GM19324 (cell line): ENCODE results near the gene MTERF4.
A peak's percentile ranks its signal among the peaks of the same experiment; 100 is the strongest.
"Not testable (repeated sequence)": the region's sequence is repeated elsewhere in the genome, so short reads cannot be mapped to it uniquely, and the experiment has no call there.

ENCODE experiments used
- ATAC-seq: cut with Tn5 transposase; IDR thresholded peaks from one replicate; pipeline ENCODE4 v1.9.1; 2021; ENCODE audit warnings: mild to moderate bottlenecking, moderate library complexity; ENCODE audit not compliant: unreplicated experiment, low FRiP score

MTERF4 gene

DNA sequence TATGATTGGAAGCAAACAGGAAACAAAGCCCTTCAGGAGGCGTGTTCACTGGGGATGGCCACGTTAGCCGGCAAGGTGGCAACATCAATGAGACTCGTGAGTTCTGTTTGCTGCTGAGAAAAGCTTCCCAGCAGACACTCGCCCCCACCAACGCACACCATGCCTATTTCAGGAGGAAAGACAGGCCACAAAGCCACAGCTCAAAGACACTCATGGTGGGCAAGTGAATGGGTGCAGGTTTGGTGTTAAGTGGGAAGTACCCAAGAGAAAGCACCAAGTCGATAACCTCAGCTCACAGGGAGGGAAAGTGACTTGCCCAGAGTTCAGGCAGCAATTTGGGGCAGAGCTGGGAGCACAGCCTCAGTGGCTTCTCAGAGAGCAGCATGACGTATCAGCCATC, 10.5 kb upstream of the MTERF4 start:
- ATAC-seq, result no peak

DNA sequence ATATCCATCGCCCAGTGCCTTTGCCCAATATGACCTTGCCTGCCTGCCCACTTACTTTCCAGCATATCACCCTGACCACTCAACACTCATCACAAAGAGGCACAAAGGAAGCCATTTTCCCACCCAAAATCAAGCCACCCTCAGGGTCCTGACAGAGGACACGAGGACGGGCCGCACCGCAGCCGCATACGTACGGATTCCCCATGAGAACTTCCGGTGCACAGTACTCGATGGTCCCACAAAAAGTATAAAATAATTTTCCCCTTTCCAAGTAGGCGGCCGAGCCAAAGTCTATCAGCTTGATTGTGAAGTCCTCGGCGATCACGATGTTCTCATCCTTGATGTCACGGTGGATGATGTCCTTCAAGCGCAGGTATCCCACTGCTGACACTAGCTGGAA, 10.0 kb upstream of the MTERF4 start:
- ATAC-seq, result no peak

DNA sequence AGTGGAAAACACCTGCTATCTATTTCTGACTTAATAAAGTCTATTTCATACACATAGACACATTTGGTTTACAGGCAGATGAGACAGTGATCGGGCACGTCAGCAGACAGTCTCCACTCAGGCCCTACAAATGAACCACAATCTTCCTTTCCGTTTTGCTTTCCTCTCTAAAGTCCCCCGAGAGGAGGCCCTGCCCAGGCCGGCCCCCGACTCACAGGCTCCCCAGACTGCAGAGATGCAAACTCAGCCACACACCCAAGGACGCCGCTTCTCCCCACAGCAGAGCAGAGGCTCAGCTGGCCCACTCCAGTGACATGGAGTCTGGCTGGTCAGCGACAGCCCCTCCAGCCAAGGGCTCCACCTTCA, 9.3 kb upstream of the MTERF4 start:
- ATAC-seq, result peak; percentile 44

DNA sequence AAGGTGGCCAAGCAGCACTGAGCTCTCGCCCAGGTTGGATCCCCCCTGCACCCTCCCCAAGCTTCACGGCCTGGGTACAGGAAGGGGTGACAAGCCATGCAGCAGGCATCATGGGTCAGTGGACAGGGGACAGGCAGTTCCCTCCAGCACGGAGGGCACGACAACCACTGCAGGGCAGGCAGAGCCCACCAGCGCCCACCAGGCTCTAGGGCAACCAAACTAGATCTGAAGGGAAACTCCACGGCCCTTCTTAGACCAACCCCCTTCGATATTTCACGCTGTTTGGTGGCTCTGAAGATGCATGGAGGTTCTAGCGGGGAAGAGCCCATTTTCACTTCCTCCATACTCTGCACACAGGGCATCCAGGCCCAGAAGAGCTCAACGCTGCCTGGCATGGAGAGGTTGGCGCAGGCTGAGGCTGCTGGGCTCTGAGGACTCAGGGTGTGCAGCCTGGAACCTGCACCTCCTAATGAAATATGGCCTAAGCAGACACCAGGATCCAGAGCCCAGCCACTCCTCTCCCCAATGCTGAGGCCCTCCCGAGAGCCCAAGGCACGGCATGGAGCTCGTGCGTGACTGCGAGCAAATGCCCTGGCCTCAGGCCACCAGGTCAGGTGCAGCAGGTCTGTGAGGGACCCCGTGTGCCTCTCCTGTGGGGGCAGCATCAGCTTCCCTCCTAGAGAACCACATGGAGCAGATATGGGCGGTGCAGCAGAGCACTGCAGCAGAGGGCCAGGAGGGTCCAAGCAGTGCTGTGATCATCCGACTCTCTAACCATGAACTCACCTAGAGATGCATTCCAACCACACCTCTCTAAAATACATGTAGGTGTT, 8.7 kb upstream of the MTERF4 start:
- ATAC-seq, result peak; percentile 48

DNA sequence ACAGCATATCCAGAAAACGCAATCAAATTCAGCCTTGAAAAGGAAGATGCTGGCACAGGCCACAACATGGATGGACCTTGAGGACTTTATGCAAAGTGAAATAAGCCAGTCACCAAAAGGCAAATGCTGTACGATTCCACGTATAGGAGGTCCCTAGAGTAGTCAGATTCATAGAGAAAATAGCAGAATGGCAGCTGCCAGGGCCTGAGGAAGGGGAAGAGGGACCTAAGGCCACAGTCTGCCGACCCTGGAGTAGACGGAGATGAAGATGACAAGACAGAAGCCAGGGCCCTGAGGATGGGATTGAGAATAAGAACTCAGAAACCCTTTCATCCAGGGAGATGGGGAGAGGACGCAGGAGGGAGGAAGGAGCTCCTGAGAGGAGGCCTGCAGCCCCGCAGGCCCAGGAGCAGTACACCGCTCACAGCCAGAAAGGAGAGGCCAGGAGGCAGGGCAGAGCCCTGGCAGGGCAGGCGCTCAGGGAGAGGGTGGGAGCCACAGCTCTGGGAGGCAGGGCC, 8.1 kb upstream of the MTERF4 start:
- no peak for ATAC-seq

DNA sequence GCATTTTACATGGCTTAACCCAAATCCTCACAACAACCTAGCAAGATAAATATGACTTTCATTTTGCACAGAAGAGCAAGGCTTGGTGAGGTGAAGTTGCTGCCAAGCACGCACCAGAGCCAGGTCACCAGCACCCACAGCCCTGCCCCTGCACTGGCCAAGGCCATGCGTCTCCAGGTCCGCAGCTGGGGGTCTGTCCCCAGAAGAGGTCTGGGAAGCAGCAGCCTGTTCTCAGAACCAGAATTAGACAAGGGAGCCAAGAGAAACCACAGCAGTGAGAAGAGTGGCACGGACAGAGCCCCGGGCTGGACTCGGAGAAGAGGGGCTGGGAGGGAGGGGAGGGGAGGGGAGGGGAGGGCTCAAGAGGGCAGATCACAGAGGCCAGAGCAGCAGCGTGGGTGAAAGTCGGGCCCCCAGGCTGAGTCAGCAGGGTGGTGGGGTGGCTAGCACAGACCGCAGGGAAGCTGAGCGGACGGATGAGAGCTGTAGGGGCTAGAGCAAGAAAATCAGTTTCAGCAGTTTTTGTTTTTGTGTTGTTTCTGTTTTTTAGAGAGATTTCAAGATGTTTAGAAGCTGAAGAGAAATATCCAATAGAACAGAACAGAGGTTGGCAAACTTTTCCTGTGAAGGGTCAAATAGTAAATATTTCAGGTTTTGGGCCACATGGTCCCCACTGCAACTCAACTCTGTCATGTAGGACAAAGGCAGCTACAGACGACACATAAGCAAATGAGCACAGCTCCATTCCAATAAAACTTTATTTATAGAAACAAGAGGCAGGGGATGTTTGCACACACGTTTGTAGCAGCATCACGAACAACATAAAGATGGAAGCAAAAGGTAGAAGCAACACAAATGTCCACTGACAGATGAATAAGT, 7.4 kb upstream of the MTERF4 start:
- ATAC-seq, result no peak

DNA sequence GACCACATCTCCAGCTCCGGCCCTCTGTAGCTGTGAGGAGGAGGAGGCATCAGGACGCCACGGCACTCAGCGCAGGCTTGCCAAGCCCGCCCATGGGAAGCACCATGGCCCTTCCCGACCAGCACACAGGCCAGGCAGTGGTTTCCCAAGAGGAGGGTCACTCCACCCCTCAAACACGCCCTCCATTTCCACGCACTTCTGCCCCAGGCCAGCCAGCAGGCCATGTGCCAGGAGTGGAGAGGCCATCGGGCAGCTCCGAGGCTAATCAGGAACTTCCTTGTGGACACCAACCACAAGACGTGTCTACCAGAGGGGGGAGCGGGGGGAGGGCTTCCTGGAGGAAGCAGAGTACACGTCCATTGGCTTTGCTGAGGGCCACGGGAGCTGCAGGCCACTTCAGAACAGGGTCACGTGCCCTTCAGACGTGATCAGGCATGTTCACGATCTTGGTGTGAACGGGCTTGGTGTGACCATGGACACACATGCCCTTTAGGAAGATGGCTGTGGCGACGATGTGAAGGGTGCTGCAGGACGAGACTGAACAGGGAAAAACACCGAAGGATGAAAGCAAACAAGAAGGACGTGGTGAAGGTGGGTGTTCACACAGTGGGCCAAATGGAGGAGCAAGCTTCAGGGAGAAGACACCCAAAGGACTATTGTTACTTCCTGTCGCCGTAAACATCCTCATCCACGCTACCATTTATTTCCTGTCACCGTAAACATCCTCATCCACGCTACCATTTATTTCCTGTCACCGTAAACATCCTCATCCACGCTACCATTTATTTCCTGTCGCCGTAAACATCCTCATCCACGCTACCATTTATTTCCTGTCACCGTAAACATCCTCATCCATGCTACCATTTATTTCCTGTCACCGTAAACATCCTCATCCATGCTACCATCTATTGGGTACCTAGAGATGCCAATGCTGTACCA, 6.5 kb upstream of the MTERF4 start:
- ATAC-seq, result no peak

DNA sequence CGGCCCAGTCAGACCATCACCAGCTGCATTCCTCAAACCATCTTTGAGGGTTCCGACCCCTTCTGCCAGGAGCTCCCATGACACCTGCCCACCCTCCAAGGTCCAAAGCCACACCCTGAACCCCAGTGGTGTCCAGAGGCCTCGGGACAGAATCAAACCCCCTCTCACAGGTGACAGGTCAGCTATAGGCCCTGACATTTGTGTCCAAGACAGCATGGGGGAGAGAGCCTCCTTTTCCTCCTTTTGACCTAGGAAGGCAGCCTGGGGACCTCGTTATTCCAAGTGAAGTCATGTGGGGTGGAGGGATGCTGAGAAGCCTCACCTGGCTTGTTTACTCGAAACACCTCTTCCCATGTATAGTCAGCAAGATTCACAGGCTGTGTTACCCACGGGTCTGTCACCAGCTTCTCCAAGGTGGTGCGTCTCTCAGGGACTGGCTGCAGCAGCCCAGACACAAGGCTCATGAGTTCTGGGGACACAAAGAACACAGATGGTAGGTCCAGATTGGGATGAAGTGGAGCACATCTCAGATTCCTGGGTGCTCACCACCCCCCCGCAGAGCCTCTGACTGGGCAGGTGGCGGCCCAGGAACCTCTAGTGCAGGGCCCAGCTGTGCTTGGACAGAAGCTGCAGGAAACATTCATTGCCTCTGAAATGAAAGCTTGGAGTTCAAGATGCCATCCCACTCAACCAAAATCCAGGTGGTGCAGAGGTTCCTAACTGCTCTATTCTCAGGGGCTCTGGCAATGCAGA, 5.1 kb upstream of the MTERF4 start:
- no peak for ATAC-seq

DNA sequence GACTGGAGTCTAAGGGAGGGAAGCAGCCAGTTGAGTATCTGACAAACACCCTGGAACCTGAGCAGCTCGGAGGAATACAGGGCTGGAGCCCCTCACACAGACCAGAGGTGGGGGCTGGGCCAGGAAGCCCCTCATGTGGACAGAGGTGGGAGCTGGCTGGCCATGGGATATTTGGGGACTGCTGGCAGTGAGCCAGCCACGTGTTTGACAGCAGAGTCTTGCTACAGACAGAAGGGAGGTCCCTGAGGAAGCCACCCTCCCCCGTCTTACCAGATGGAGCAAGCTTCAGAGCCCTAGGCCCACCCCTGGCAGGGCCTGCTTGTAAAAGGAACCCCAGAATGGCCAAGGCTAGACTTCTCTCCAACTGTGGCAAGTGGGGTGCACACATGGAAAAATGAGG, 3.6 kb upstream of the MTERF4 start:
- no peak for ATAC-seq

DNA sequence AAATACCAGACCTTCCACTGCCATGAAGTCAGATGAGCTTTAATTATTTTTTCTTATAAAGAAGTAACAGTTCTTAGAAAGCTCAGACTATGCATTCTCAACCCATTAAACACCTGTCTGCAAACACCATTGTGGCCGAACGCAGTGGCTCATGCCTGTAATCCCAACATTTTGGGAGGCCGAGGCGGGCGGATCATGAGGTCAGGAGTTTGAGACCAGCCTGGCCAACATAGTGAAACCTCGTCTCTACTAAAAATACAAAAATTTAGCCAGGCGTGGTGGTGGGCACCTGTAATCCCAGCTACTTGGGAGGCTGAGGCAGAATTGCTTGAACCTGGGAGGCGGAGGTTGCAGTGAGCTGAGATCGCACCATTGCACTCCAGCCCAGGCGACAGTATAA, 2.5 kb upstream of the MTERF4 start:
- ATAC-seq, result not testable (repeated sequence)

DNA sequence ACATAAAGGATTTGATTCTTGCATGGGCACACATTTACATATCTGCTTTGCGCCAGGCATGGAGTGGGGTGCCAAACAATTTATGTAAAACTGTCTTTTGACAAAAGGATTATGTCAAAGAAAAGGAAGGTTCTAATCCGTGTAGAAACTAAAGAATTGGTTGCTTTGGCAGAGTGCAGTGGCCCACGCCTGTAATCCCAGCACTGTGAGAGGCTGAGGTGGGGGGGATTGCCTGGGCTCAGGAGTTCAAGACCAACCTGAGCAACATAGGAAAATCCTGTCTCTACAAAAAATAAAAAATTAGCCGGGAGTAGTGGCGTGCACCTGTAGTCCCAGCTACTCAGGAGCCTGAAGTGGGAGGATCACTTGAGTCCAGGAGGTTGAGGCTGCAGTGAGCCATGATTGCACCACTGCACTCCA, 1.1 kb upstream of the MTERF4 start:
- ATAC-seq, result no peak

DNA sequence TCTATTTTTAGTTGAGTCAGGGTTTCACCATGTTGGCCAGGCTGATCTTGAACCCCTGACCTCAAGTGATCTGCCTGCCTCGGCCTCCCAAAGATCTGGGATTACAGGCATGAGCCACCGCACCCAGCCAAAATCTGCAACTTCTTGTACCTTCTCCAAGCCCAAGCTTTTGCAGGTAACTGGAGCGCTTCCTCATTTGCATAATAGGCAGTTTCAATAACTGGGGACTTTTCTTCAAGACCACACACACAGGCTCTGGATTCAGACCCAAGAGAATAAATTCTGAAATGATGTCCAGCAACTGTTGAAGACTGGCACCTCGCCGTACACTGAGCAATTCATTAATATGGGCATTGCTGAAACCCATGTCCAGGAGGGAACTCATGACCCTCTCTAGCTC, 2.8 kb downstream of the MTERF4 start:
- no peak for ATAC-seq

DNA sequence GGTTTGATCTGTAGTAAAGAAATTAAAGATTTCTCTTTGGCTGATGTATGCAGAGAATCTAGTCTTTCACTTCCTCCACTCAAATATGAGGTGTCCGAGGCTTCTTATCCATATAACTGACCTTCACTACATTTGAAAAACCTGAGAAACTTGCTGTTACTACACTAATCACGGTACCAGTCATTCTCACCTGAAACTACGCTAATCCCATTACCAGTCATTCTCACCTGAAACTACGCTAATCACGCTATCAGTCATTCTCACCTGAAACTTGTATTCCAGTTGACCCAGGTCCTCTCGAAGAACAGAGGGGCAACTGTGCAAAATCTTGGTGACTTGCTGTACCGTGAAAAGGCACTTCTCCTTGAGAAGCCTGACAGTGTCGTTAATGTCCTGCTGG, 5.1 kb downstream of the MTERF4 start:
- ATAC-seq, result no peak

DNA sequence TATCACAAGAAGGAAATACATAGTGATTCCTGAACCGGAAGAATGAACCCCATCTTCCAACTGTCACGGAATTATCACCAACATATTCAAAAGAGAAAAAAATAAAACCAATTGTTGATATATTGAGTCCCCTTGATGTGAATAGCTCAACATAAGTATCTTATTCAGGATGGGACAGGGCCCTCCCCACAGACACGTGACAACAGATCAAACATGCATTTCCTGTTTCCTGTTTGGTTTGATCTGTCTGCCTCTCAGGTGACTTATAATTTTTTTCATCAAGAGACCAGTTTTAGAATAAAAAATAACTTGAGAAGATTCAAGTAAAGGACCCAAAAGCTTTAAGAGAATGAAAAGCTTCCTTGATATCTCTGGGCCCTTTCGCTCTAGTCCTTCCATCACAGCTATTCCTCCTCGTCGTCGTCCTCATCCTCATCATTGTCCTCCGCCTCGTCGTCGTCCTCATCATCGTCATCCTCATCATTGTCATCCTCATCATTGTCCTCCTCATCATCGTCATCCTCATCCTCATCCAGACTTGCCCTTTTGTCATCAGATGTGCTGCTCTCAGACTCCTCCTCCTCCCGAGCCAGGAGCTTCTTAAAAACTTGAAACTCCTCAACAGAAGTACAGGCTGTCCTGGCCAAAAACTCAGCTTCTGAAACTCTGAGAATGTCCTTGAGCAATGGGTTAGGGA, 6.3 kb downstream of the MTERF4 start:
- no peak for ATAC-seq

DNA sequence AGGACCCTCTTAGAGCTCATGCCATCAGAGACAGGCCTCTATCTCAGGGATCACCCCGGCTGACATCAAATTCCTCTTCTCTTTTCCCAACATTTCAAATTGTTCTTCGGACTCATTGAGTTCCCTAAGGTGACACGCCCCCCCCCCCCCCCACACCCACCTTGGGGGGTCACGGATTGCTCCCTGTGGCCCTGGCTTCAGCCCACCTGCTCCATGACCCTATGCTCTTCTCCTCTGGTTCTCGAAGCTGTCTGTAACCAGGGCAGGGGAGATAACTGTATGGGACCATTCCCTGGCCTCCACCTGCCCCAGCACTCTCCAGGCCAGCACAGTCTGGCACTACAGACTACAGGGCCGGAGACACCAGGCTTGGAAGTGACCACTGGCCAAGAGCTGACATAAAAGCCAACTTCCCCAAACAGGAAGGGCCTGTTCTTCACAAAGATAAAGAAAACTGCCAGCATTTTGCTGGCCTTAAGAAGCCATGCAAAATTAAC, 7.1 kb downstream of the MTERF4 start:
- no peak for ATAC-seq

DNA sequence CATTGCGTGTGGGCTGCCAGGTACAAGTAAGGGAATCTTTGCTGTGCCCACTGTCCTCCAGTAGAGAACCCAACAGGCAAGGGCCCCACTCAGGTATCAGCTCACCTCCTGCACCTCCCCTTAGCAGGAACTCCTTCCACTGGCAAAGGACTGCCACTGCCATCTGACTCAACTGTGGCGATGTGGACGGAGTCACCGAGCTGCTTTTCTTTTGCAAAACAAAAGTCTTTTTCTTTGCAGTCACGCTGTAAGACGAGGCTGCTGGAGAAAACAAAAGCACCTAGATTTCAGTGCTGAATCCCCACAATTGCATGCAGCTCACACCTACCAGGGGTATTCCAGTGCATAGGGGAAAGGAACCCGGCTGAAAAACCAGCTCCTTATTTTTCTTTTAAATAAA, 7.9 kb downstream of the MTERF4 start:
- ATAC-seq, result no peak

DNA sequence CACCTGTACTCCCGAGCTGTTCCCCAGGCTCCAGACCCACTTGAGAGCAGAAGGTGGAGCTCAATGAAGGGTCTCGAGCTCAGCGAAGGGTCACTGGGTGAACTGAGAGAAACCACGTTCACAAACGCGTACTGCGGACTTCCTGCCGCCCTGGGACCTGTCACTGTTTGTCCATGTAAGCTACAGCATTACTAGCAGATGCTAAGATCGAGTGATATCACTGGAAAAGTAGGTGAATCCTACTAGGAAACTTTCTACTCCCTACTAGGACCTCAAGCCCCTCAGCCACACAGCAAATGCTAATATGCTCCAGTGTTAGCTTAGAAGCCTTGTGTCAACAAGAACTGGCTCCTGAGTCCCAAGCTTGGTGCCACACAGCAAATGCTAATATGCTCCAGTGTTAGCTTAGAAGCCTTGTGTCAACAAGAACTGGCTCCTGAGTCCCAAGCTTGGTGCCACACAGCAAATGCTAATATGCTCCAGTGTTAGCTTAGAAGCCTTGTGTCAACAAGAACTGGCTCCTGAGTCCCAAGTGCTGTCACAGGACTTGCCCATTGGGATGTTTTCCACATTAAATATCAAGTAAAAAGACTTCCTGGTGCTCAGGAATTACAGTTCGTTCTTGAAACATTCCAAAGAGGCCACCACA, 8.8 kb downstream of the MTERF4 start:
- not testable (repeated sequence) for ATAC-seq

DNA sequence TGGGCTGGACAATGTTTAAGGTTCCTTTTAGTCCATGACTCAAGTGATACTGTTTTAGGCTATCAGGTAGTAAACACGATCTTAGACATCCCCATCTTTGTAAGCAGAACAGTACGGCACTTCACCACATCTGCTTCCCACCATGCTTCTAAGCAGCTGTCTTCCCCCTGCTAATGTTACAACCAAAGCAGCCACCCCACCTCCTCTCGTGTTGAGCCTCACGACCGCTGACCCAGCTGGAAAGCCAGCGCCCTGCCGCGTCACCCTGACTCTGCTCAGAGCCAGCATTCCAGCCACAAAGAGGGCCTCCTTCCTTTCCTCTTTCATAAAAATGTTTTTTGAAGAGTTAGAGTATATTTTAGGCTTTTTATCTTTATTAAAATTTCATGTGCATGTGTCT, 9.4 kb downstream of the MTERF4 start:
- no peak for ATAC-seq
